ENCODE results near the gene POLG. TPM values are rescaled to one million over a fixed set of nuclear protein-coding genes. Genes with fewer than 3 reads are reported as not detected.

Gene POLG
- total RNA-seq, 1 donor from 2014 or later: 56.6 TPM

- ATAC-seq (no peak), DNase-seq (no peak)
- intact Hi-C loops (cut with DNase I): no loop called here
- H3K27ac ChIP-seq: no peak overlapping the region
- peaks cover 34% of the 10 kb centered on the region for H3K4me1 ChIP-seq
- no peak for TF ChIP-seq CTCF (IDR thresholded peaks at IDR 0.05)
- H3K27me3 ChIP-seq: no peaks in the 10 kb centered on the region
- no peaks in the 10 kb centered on the region for H3K9me3 ChIP-seq
- no peak overlapping the region for H3K4me3 ChIP-seq
- peaks cover 95% of the 10 kb centered on the region for H3K36me3 ChIP-seq
Observed at GRCh38 chr15:89328398-89329254, 6.0 kb downstream of the POLG start.

GRCh38 chr15:89327113-89327512 is 7.5 kb downstream of the POLG start:
- H3K4me1 ChIP-seq: peaks cover 19% of the 10 kb centered on the region
- ATAC-seq (no peak), DNase-seq (no peak)
- no peak overlapping the region for H3K27ac ChIP-seq
- TF ChIP-seq CTCF (IDR thresholded peaks at IDR 0.05): no peak
- intact Hi-C loops (cut with DNase I): no loop called here
- H3K27me3 ChIP-seq: no peaks in the 10 kb centered on the region
- H3K9me3 ChIP-seq: no peaks in the 10 kb centered on the region
- peaks cover 97% of the 10 kb centered on the region for H3K36me3 ChIP-seq
- no peak overlapping the region for H3K4me3 ChIP-seq

- H3K4me3 ChIP-seq: no peak overlapping the region
- DNase-seq: no peak
- H3K4me1 ChIP-seq: peaks cover 11% of the 10 kb centered on the region
- no peaks in the 10 kb centered on the region for H3K27me3 ChIP-seq
- no peak for TF ChIP-seq CTCF (IDR thresholded peaks at IDR 0.05)
- no peak overlapping the region for H3K27ac ChIP-seq
- no peaks in the 10 kb centered on the region for H3K9me3 ChIP-seq
- intact Hi-C loops (cut with DNase I): no loop called here
- no peak for ATAC-seq
- peaks cover 97% of the 10 kb centered on the region for H3K36me3 ChIP-seq
Observed at GRCh38 chr15:89326316-89326715, 8.3 kb downstream of the POLG start.

- no peak overlapping the region for H3K4me3 ChIP-seq
- H3K9me3 ChIP-seq: no peaks in the 10 kb centered on the region
- ATAC-seq (no peak), DNase-seq (no peak)
- H3K27me3 ChIP-seq: no peaks in the 10 kb centered on the region
- peaks cover 3% of the 10 kb centered on the region for H3K4me1 ChIP-seq
- peaks cover 97% of the 10 kb centered on the region for H3K36me3 ChIP-seq
- H3K27ac ChIP-seq: no peak overlapping the region
- intact Hi-C loops (cut with DNase I): no loop called here
- TF ChIP-seq CTCF (IDR thresholded peaks at IDR 0.05): no peak
Observed at GRCh38 chr15:89325039-89325803, 9.4 kb downstream of the POLG start.

GRCh38 chr15:89323825-89324224 is 10.8 kb downstream of the POLG start:
- Histone ChIP-seq H3K9me3 (no peaks in the 10 kb centered on the region), H3K36me3 (peaks cover 97% of the 10 kb centered on the region), H3K4me1 (no peaks in the 10 kb centered on the region), H3K27me3 (no peaks in the 10 kb centered on the region), H3K27ac (no peak overlapping the region), H3K4me3 (no peak overlapping the region)
- DNase-seq (no peak), ATAC-seq (no peak)
- intact Hi-C loops (cut with DNase I): no loop called here
- TF ChIP-seq CTCF (IDR thresholded peaks at IDR 0.05): no peak

Measured in upper lobe of right lung (tissue), 1 donor.